SU-DHL-6 (cell line): ENCODE results near the gene ARSA.

Experiments
- CTCF ChIP-seq: fragments of 200-600 bp; sonication (generic); IDR thresholded peaks from one replicate; pipeline ENCODE4 v1.5.1; 2017; ENCODE audit warnings: antibody characterized with exemption, mild to moderate bottlenecking, low read length, moderate library complexity; ENCODE audit not compliant: insufficient read depth, poor library complexity, severe bottlenecking
- EZH2phosphoT487 ChIP-seq: fragments of 200-600 bp; sonication (generic), shearing (Covaris generic); conservative IDR thresholded peaks from 2 replicates; pipeline ENCODE4 v1.6.1; 2018; ENCODE audit warnings: mild to moderate bottlenecking, antibody characterized with exemption, low read length, moderate library complexity, mixed read lengths

GRCh38 chr22:50612528-50613221 lies 15.3 kb downstream of the ARSA start:
- no peak for TF ChIP-seq CTCF
- no peak for TF ChIP-seq EZH2phosphoT487
